Activated CD4-positive, alpha-beta T cell treated with anti-CD3 and anti-CD28 coated beads for 36 hours (primary cell): Measurements from ENCODE around the gene PTPN14. TPM values are rescaled to one million over a fixed set of nuclear protein-coding genes. Genes with fewer than 3 reads are reported as not detected.

Experiments used
- ATAC-seq: fragments of 200-7000 bp; cut with Tn5 transposase; one replicate; pipeline ENCODE4 v1.10.0; 2021; ENCODE audit warnings: mild to moderate bottlenecking, moderate library complexity
- CTCF ChIA-PET: fragments of 350-600 bp; sonication (Branson Sonifier 250); formaldehyde crosslinking; loops from one replicate; lab custom pipeline; 2021; ENCODE audit warnings: antibody characterized with exemption; lab: Charles Lee
- POLR2A ChIA-PET: fragments of 350-600 bp; sonication (Branson Sonifier 250); formaldehyde crosslinking; loops from one replicate; lab custom pipeline; 2021; ENCODE audit warnings: antibody characterized with exemption, inconsistent platforms; lab: Charles Lee
- DNase-seq: peaks from one replicate; pipeline ENCODE4 v3.0.0-alpha.2; 2020
- H3K27ac Mint-ChIP-seq: one replicate; pipeline ENCODE4 v1.8.0; 2021; ENCODE audit warnings: mixed read lengths
- H3K27me3 Mint-ChIP-seq: one replicate; pipeline ENCODE4 v1.8.0; 2021; ENCODE audit warnings: mixed read lengths
- H3K36me3 Mint-ChIP-seq: one replicate; pipeline ENCODE4 v1.8.0; 2021; ENCODE audit warnings: low read depth, mixed read lengths
- H3K4me1 Mint-ChIP-seq: one replicate; pipeline ENCODE4 v1.8.0; 2021; ENCODE audit warnings: mixed read lengths
- H3K4me3 Mint-ChIP-seq: one replicate; pipeline ENCODE4 v1.8.0; 2021; ENCODE audit warnings: mild to moderate bottlenecking, moderate library complexity, mixed read lengths
- H3K9me3 Mint-ChIP-seq: one replicate; pipeline ENCODE4 v1.8.0; 2021; ENCODE audit warnings: low read depth, mixed read lengths
- intact Hi-C, 2 experiments: fragments of 100-400 bp; cut with DNase I in 1 of 2; cut with micrococcal nuclease in 1 of 2; formaldehyde crosslinking; loops; one replicate each; pipeline versions ENCODE4 v1.14.2 to v1.15.1; 2022 to 2024; cut with DNase I, micrococcal nuclease
- total RNA-seq, 2 experiments: library from RNA; stranded (reverse); gene quantifications; one replicate each; pipeline ENCODE4 v1.2.3, GENCODE V29; 2021

PTPN14 gene
- total RNA-seq, 2 experiments from 2014 or later, result 4.1 to 4.3 TPM

DNA sequence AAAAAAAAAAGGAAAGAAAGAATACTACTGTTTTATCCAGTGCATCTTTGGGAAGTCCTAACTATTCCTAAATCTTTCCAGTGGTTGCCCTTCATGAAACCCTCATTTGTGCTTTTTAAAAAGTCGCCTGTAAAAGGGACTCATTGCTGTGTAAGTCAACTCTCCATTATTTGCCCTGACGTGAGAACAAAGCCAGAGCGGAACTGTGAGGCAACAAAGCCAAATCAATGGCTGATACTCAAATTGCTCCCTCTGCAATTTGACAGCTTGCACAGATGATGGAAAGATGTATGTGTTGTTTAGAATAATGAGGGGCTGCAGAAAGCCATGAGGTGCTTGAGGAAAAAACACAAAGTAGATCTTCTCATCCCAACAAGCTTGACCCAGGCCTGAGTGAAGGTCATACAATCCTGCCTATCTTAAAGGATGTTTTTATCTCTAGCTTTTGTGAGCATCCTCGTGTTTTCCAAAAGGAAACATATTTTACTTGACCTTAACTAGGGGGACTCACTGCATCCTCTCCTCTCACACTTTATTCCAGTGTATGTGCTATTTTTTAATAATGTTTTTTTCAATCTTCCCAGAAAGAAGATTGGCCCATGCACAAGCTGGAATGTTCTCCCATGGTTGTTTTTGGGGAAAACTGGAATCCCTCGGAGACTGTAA lies 237.1 kb downstream of the PTPN14 start:
- CTCF ChIA-PET, result interaction anchor here (0.7 to 12.5 kb wide), 3 partner anchors 16 to 53 kb away, joined by 3 to 108 read pairs (median 3); no protein-coding TSS in a partner anchor
- H3K9me3 Mint-ChIP-seq, result no peaks in the 10 kb centered on the region
- H3K4me1 Mint-ChIP-seq, result peaks cover 21% of the 10 kb centered on the region
- peaks cover 21% of the 10 kb centered on the region for H3K36me3 Mint-ChIP-seq
- POLR2A ChIA-PET, result no interaction called here
- ATAC-seq (no peak), DNase-seq (no peak)
- no peak overlapping the region for H3K4me3 Mint-ChIP-seq
- H3K27ac Mint-ChIP-seq, result no peak overlapping the region
- H3K27me3 Mint-ChIP-seq, result no peaks in the 10 kb centered on the region
- intact Hi-C loops, result no loop called here

GRCh38 chr1:214312530-214313051 lies 238.8 kb downstream of the PTPN14 start:
- POLR2A ChIA-PET, result no interaction called here
- intact Hi-C loops, result no loop called here

GRCh38 chr1:214310777-214311690 lies 240.4 kb downstream of the PTPN14 start:
- ATAC-seq (peak; percentile 36), DNase-seq (no peak)
- Mint-ChIP-seq H3K4me1 (peaks cover 28% of the 10 kb centered on the region), H3K36me3 (peaks cover 7% of the 10 kb centered on the region), H3K27ac (peak overlapping the region; percentile 37), H3K9me3 (no peaks in the 10 kb centered on the region), H3K4me3 (peak overlapping the region; percentile 22), H3K27me3 (no peaks in the 10 kb centered on the region)
- POLR2A ChIA-PET, result no interaction called here
- CTCF ChIA-PET, result interaction anchor here (0.9 to 12.5 kb wide), 4 partner anchors 13 to 50 kb away, joined by 3 to 108 read pairs (median 6); no protein-coding TSS in a partner anchor
- intact Hi-C loops, result loop anchor here in 1 of 2 experiments (2.0 kb wide), 1 partner anchor 30 kb away; the partner anchor contains the start of gene SMYD2

More at GRCh38 chr1:214312530-214313051, 238.8 kb downstream of the PTPN14 start:
- ATAC-seq (no peak), DNase-seq (no peak)
- H3K27ac Mint-ChIP-seq, result no peak overlapping the region
- no peaks in the 10 kb centered on the region for H3K9me3 Mint-ChIP-seq
- H3K4me3 Mint-ChIP-seq, result no peak overlapping the region
- H3K27me3 Mint-ChIP-seq, result no peaks in the 10 kb centered on the region
- peaks cover 34% of the 10 kb centered on the region for H3K4me1 Mint-ChIP-seq
- CTCF ChIA-PET, result interaction anchor here (12.5 kb wide), 1 partner anchor 17 kb away, joined by 108 read pairs; no protein-coding TSS in a partner anchor
- H3K36me3 Mint-ChIP-seq, result peaks cover 7% of the 10 kb centered on the region

GRCh38 chr1:214310010-214310409 lies 241.4 kb downstream of the PTPN14 start:
- ChIA-PET CTCF (interaction anchor here (1.0 kb wide), 1 partner anchor 96 kb away, joined by 5 read pairs; no protein-coding TSS in a partner anchor), POLR2A (no interaction called here)
- DNase-seq (no peak), ATAC-seq (peak; percentile 72)
- no peaks in the 10 kb centered on the region for H3K36me3 Mint-ChIP-seq
- H3K4me1 Mint-ChIP-seq, result peaks cover 28% of the 10 kb centered on the region
- intact Hi-C loops, result loop anchor here in 1 of 2 experiments (2.0 kb wide), 1 partner anchor 29 kb away; the partner anchor contains the start of gene SMYD2
- H3K4me3 Mint-ChIP-seq, result no peak overlapping the region
- no peaks in the 10 kb centered on the region for H3K9me3 Mint-ChIP-seq
- H3K27me3 Mint-ChIP-seq, result no peaks in the 10 kb centered on the region
- H3K27ac Mint-ChIP-seq, result no peak overlapping the region

GRCh38 chr1:214306269-214306668 lies 245.1 kb downstream of the PTPN14 start:
- peaks cover 40% of the 10 kb centered on the region for H3K4me1 Mint-ChIP-seq
- POLR2A ChIA-PET, result no interaction called here
- no peak overlapping the region for H3K4me3 Mint-ChIP-seq
- H3K36me3 Mint-ChIP-seq, result no peaks in the 10 kb centered on the region
- DNase-seq (no peak), ATAC-seq (no peak)
- H3K9me3 Mint-ChIP-seq, result no peaks in the 10 kb centered on the region
- H3K27ac Mint-ChIP-seq, result no peak overlapping the region
- CTCF ChIA-PET, result interaction anchor here (1.2 to 1.7 kb wide), 2 partner anchors 22 to 25 kb away, joined by 3 to 5 read pairs; no protein-coding TSS in a partner anchor
- no peaks in the 10 kb centered on the region for H3K27me3 Mint-ChIP-seq
- intact Hi-C loops, result no loop called here

DNA sequence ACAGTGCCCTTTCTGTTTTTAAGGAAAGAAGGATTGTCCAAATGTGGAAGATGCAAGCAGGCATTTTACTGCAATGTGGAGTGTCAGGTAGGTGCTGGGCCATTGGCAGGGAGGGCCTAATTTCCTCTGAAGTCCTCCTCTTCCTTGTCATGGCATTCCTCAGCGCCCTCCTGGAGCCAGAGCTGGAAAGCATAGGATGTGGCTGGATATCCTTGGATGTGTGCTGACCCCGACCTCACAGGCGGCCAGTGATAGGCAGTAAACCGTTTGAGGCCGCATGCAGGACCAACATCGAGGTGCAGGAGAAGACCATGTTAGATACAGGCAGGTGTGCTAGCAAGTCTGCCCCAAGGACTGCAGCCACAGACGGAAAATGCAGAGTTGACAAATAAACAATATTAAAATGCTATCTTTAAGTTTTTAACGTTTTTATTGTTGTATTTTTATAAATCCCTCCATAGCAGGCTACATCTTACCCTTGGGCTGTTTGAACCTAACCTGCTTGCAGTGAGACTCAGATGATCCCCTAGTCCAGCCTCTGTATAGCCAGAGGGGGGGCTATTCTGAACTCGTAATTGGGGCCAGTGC lies 246.1 kb downstream of the PTPN14 start:
- Mint-ChIP-seq H3K9me3 (no peaks in the 10 kb centered on the region), H3K27me3 (no peaks in the 10 kb centered on the region), H3K27ac (no peak overlapping the region), H3K4me3 (no peak overlapping the region), H3K36me3 (peaks cover 1% of the 10 kb centered on the region), H3K4me1 (peaks cover 34% of the 10 kb centered on the region)
- DNase-seq (no peak), ATAC-seq (no peak)
- intact Hi-C loops, result no loop called here
- ChIA-PET CTCF (interaction anchor here (0.9 to 1.5 kb wide), 2 partner anchors 27 to 43 kb away, joined by 4 to 5 read pairs; no protein-coding TSS in a partner anchor), POLR2A (no interaction called here)

DNA sequence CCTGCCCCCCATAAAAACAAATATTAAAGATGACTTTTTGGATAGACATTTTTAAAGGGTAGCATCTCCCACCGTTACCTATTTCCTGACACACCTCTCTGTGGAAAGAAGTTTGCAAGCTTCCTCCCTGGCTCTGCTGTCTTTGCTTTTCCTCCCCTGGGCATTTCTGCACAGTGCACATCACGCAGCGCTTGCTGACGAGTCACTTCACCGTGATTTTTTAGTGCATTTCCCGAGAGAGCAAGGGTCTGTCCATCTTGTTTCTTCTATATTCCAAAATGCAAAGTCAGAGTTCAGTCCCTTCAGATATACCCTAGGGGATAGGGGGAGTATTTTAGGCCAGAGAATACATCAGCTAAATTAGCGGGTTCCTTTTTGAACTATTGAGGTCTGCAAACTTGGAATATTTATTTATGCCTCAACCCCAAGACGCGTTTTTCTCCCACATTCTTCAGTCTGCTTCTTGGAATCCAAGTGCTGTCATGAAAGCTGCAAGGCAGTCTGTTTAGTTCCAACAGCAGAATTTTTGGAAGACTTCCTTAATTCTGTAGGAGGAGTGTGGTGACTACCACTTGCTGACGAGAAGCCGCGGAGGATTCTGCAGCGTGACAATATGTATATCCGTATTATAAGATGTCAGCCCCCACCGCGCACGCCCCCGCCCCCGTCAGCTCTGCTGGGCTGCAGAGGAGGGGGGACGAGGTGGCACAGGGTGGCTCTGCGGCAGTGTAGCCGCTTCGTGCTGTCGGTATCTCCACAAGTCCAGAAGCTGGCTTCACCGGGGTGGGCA lies 248.1 kb downstream of the PTPN14 start:
- DNase-seq (no peak), ATAC-seq (no peak)
- Mint-ChIP-seq H3K4me1 (peaks cover 15% of the 10 kb centered on the region), H3K27ac (no peak overlapping the region), H3K36me3 (peaks cover 1% of the 10 kb centered on the region), H3K9me3 (no peaks in the 10 kb centered on the region), H3K27me3 (no peaks in the 10 kb centered on the region), H3K4me3 (no peak overlapping the region)
- ChIA-PET CTCF (interaction anchor here (0.7 to 1.6 kb wide), 5 partner anchors 25 to 495 kb away, joined by 3 to 8 read pairs (median 3); no protein-coding TSS in a partner anchor), POLR2A (interaction anchor here (0.5 kb wide), 1 partner anchor 1077 kb away, joined by 5 read pairs; no protein-coding TSS in a partner anchor)
- intact Hi-C loops, result no loop called here

DNA sequence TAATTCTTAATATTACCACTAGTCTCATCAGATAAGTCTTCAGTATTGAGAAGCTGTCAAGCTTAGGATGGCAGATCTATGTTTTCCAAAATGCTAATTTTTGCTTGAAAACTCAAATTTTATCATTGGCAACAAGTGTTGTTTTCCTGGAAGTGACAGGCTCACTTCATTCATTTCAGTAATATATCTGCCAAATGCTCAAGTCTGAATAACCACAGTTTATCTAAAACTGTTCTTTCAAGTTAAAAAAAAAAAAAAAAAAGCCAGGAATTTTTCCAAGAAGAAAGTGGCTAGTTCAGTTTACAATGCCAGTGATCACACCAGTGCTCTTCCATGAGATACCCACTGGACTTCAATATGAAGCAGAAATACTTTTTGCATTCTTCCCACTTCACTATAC lies 249.9 kb downstream of the PTPN14 start:
- POLR2A ChIA-PET, result no interaction called here

DNA sequence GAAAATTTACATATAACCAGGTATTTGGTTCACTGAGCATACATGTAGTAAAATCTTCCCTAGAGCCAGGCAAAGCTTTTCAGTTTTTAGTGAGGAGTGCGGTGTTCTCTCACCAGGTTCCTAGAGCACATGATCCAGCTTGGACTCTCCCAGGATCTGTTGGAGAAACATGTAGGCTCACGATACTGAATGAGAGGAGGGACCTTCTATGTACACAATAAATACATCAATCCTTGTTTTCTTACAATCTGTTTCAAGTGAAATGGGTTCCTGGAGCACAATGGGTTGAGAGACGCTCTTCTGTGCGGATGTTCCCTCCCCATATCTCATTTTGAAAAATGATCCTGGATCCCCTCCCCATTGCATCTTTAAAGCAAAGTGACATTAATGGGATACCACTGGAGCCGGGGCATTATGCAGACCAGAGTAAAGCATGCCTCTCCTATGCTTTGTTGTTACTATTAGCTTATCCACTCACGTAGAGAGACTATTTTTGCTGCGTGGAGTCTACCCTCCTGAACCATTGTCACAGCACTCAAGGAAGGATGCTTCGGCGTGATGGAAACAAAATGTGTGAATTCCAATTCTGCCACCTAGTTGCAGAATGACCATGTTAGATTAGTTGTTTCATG lies 251.1 kb downstream of the PTPN14 start:
- no peak overlapping the region for H3K27ac Mint-ChIP-seq
- POLR2A ChIA-PET, result no interaction called here
- H3K9me3 Mint-ChIP-seq, result no peaks in the 10 kb centered on the region
- no peak overlapping the region for H3K4me3 Mint-ChIP-seq
- no peak for DNase-seq
- H3K4me1 Mint-ChIP-seq, result peaks cover 27% of the 10 kb centered on the region
- intact Hi-C loops, result no loop called here
- H3K36me3 Mint-ChIP-seq, result peaks cover 4% of the 10 kb centered on the region
- no peak for ATAC-seq
- no peaks in the 10 kb centered on the region for H3K27me3 Mint-ChIP-seq
- CTCF ChIA-PET, result interaction anchor here (0.6 to 2.6 kb wide), 6 partner anchors 27 to 1268 kb away, joined by 3 to 11 read pairs (median 4); no protein-coding TSS in a partner anchor

More for the DNA sequence above, 249.9 kb downstream of the PTPN14 start:
- H3K27ac Mint-ChIP-seq, result no peak overlapping the region
- H3K4me3 Mint-ChIP-seq, result no peak overlapping the region
- peaks cover 4% of the 10 kb centered on the region for H3K36me3 Mint-ChIP-seq
- ATAC-seq, result no peak
- DNase-seq, result no peak
- intact Hi-C loops, result no loop called here
- H3K4me1 Mint-ChIP-seq, result peaks cover 17% of the 10 kb centered on the region
- CTCF ChIA-PET, result interaction anchor here (0.8 to 2.6 kb wide), 4 partner anchors 26 to 31 kb away, joined by 3 to 11 read pairs (median 5); no protein-coding TSS in a partner anchor
- H3K27me3 Mint-ChIP-seq, result no peaks in the 10 kb centered on the region
- H3K9me3 Mint-ChIP-seq, result no peaks in the 10 kb centered on the region
